ENCODE data around the gene GJD2.

GJD2 gene

GRCh38 chr15:34754674-34755418 is at the start of gene GJD2:
TSS of gene GJD2 (minus strand) at chr15:34754998. CDS start at chr15:34754488, 510 bp downstream.
- FAIRE-seq = no peak

- FAIRE-seq = no peak
Observed at GRCh38 chr15:34804113-34804512, 49.3 kb upstream of the GJD2 start.

- FAIRE-seq = no peak
Observed at GRCh38 chr15:34802803-34803750, 48.3 kb upstream of the GJD2 start.

- FAIRE-seq = no peak
Observed at GRCh38 chr15:34802371-34802770, 47.6 kb upstream of the GJD2 start.

- FAIRE-seq = no peak
Observed at GRCh38 chr15:34799149-34800101, 44.6 kb upstream of the GJD2 start.

- no peak for FAIRE-seq
Observed at GRCh38 chr15:34796847-34797435, 42.1 kb upstream of the GJD2 start.

GRCh38 chr15:34795267-34796081 is 40.7 kb upstream of the GJD2 start, which contains the start of gene ACTC1:
TSS of gene ACTC1 (minus strand) at chr15:34795549. CDS start at chr15:34794808, 741 bp downstream.
- no peak for FAIRE-seq

- no peak for FAIRE-seq
Observed at GRCh38 chr15:34794590-34795206, 39.9 kb upstream of the GJD2 start.

- FAIRE-seq = no peak
Observed at GRCh38 chr15:34793901-34794300, 39.1 kb upstream of the GJD2 start.

- no peak for FAIRE-seq
Observed at GRCh38 chr15:34793071-34793470, 38.3 kb upstream of the GJD2 start.

- no peak for FAIRE-seq
Observed at GRCh38 chr15:34791701-34792100, 36.9 kb upstream of the GJD2 start.

- FAIRE-seq = no peak
Observed at GRCh38 chr15:34790121-34790520, 35.3 kb upstream of the GJD2 start.

GRCh38 chr15:34789326-34789725 is 34.5 kb upstream of the GJD2 start:
- FAIRE-seq = no peak

- FAIRE-seq = no peak
Observed at GRCh38 chr15:34786206-34786605, 31.4 kb upstream of the GJD2 start.

GRCh38 chr15:34783991-34784390 is 29.2 kb upstream of the GJD2 start:
- FAIRE-seq = no peak

GRCh38 chr15:34783431-34783830 is 28.6 kb upstream of the GJD2 start:
- FAIRE-seq = no peak

GRCh38 chr15:34782901-34783300 is 28.1 kb upstream of the GJD2 start:
- no peak for FAIRE-seq

GRCh38 chr15:34780725-34781124 is 25.9 kb upstream of the GJD2 start:
- FAIRE-seq = no peak

- FAIRE-seq = no peak
Observed at GRCh38 chr15:34776606-34777105, 21.9 kb upstream of the GJD2 start.

- FAIRE-seq = no peak
Observed at GRCh38 chr15:34773917-34774316, 19.1 kb upstream of the GJD2 start.

GRCh38 chr15:34773013-34773412 is 18.2 kb upstream of the GJD2 start:
- no peak for FAIRE-seq
